CD1c-positive myeloid dendritic cell (primary cell): ENCODE results near the gene IGF1R.

Experiments used
- DNase-seq: peaks from one replicate; pipeline ENCODE4 v3.0.0-alpha.2; 2016; ENCODE audit errors: extremely low spot score

Gene IGF1R

DNA sequence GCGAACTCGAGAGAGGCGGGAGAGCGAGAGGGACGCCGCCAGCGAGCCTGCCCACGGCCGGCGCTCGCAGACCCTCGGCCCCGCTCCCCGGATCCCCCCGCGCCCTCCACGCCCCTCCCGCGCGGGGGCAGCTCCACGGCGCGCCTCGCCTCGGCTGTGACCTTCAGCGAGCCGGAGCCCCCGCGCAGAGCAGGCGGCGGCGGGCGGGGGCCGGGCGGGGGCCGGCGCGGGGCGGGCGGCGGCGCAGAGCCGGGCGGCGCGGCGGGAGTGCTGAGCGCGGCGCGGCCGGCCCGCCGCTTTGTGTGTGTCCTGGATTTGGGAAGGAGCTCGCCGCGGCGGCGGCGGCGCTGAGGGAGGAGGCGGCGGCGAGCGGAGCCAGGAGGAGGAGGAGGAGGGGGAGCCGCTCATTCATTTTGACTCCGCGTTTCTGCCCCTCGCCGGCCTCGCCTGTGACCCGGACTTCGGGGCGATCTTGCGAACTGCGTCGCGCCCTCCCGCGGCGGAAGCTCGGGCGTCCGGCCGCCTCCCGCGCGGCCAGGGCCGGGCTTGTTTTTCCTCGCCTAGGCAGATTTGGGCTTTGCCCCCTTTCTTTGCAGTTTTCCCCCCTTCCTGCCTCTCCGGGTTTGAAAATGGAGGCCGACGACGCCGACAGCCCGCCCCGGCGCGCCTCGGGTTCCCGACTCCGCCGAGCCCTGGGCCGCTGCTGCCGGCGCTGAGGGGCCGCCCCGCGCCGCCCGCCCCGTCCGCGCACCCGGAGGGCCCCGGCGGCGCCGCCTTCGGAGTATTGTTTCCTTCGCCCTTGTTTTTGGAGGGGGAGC, 524 bp downstream of the IGF1R start:
- peak; percentile 56 for DNase-seq

DNA sequence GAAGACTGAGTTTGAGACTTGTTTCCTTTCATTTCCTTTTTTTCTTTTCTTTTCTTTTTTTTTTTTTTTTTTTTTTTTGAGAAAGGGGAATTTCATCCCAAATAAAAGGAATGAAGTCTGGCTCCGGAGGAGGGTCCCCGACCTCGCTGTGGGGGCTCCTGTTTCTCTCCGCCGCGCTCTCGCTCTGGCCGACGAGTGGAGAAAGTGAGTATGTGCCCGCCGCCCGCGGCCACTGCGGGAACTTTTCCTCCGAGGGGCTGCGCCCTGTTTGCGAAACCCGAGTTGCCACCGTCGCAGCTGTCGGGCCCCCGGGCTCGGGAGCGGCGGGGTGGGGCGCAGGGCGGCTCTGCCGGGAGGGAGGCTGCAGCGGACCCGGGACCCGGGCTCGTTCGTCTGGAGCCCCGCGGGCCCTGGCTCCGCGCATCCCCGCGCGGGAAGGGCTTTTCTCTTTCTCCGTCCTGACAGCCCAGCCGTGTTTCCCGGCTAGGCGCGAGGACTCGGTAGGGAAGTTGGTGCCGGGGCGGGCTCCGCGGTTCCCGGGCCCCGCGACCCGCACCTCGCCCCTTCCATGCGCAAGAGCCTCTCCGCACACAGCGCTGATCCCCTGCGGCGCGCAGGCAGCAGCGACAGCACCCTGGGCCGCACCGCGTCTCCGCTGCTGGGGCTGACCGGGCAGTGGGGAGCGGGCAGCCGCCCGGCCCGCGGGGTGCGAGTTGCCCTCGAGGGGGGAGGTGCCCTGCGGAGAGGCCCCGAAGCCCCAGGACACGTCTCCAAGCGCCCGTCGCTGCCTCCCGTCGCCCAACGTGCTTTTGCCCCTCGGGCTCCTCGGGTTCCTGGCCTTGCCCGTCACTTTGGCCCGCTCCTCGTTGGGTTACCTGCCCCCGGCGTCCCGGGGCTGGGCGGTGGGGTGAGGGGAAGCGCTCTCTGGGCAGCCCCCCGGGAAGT, 1.4 kb downstream of the IGF1R start:
- peak; percentile 35 for DNase-seq

DNA sequence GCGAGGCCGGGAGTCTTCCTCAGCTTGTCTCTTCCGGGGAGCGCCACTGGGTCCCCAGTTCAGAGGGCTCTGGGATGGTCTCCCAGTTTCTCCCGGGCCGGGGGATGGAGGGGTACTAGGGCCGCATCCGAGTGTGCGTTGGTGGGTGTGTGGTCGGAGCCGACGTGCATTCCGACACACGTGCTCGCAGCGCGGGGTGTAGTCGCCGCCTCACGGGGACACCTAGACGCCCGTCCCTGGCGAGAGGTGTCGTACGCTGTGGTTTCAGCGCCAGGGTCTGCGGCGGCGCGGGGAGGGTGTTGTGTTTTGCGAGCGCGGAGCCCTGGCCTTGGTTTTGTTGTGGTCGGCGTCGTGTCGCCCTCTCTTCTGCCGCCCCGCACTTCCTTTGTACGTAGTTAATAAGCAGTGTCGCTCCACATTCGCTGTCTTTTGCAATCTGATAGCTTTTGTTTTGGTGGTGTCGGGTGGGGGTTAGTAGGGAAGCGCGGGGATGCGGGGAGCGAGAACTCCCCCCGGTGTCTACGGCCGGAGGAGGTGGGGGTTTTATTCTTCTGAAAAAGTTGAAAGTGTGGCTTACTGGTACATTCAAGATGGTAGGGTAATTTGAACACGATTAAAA, 2.2 kb downstream of the IGF1R start:
- peak; percentile 40 for DNase-seq

DNA sequence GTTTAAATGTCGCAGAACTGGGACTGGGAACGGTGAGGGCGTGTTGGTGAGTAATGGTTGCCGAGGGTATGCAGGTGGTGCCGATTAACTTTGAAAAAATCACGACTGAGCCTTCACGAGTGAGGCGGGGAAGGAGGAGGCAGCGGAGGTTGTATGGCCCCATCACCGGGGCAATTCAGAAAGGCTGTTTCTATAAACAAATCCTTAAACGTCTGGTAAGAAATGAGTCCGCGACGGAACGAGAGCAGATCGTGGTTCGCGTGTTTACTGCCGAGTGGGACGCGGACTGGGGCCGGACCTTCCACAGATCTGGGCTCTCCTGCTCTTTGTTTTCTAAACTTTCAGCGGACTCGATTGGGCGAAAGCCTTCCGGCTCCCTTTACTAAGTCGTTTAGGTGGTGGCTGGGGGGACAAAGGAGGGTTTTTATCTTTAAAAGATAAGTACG, 2.7 kb downstream of the IGF1R start:
- DNase-seq: peak; percentile 14

GRCh38 chr15:98651581-98652220, 3.4 kb downstream of the IGF1R start:
- DNase-seq: no peak

GRCh38 chr15:98653686-98654085, 5.3 kb downstream of the IGF1R start:
- no peak for DNase-seq

GRCh38 chr15:98654790-98655360, 6.5 kb downstream of the IGF1R start:
- DNase-seq: no peak

DNA sequence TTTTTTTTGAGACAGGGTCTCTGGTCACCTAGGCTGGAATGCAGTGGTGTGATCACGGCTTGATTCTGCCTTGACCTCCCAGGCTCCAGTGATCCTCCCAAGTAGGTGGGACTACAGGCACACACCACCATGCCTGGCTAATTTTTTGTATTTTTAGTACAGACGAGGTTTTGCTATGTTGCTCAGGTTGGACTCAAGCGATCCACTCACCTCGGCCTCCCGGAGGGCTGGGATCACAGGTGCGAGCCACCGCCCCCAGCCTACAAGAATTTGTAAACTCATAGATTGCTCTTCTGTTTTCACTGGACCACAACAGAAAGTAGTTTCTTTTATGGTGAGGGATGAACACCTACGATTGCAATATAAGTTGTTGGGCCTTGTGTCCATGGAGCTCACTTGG, 7.4 kb downstream of the IGF1R start:
- no peak for DNase-seq

GRCh38 chr15:98657721-98658120, 9.4 kb downstream of the IGF1R start:
- no peak for DNase-seq

- peak; percentile 68 for DNase-seq
Measured at GRCh38 chr15:98658831-98659699, 10.7 kb downstream of the IGF1R start.

DNA sequence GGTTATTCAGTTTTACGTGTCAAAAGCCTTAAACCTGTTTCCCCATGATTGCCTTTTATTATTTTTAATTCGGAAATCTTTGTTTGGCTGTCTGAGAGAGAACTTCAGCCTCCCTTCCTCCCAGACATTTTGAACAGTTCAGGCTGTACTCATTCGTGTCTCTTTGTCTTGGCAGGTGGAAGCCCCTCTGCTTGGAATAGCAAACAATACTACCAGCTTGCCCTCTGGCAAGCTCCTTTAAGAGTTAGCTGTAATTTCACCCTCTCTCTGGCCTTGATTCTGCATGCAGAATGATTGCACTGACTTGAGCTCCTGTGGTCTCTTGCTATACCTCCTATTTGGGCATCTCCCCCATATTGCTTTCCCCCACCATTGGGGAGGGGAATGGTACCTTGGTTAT, 11.7 kb downstream of the IGF1R start:
- no peak for DNase-seq

- DNase-seq: no peak
Measured at GRCh38 chr15:98663045-98663444, 14.7 kb downstream of the IGF1R start.

DNA sequence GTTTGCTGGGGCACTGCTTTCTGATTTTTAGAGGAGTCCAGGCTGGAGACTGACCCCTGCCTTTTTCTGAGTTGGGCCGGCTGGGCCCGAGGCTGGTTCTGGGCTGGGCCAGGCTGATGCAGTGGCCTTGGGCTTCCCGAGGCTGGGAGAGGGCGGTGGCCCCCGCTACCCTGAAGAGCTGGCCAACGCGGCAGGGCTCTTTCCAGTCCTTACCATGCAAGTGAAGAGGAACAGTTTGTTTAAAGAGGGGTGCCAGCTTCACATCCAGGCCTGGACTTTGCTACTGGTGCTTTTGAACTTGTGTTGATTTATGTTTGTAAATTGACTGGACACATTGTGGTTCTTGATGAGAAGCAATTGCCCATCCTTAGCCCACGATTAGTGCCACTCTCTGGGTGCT, 15.3 kb downstream of the IGF1R start:
- no peak for DNase-seq

- DNase-seq: no peak
Measured at GRCh38 chr15:98666441-98666840, 18.1 kb downstream of the IGF1R start.

DNA sequence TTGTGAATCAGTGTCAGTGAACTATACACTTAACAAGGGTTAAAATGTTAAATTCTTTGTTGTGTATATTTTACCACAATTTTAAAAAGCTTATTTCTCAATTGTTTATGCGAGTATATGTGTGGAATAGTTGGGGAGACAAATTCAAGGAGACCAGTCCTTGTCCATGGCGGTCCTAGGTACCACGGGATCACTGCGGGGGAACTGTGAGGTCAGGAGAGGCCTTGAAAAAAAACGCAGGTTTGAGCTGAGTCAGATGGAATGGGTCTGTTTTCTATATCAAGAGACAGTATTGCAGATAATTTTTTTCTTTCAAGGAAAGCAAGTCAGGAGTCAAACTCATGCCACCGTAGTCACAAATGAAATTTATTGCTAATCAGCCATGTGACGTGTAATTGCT, 18.5 kb downstream of the IGF1R start:
- DNase-seq: no peak

GRCh38 chr15:98667521-98668179, 19.3 kb downstream of the IGF1R start:
- DNase-seq: no peak

DNA sequence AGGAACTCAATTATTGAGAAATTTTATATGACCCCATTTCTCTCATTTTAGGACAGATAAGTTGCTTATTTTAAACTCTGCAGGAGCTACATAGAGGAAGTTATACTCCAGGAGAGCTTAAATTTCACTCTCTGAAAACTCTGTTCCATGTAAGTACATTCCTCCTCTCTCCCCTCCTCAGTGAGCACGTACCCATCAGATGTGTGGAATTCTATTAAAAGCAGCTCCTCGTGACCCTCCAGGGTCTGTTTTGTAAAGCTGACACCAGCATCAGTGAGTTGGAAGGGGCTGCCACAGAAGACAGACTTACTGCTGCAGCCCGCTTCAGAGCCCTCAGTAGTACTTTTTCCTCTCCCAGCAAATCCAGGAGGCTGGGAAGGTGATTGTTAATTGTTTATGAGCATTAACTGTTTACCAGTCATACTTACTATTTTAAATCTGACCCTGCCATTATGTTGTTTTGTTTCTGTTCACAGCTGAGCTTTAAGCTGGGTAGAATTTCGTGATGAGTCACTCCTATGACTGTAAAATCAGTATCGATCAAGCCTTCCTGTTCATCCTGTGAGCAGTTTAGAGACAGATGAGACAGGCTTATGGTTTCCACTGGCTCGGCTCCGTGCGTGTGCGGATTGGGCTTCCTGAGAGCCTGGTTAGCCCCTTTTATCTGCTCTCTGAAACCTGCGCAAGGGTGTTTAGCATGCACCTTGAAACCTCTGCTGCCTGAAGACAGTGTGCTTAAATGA, 20.4 kb downstream of the IGF1R start:
- DNase-seq: no peak

GRCh38 chr15:98669638-98670037, 21.3 kb downstream of the IGF1R start:
- no peak for DNase-seq
